Stimulated activated naive CD4-positive, alpha-beta T cell (primary cell): ENCODE results near the gene COL26A1.
A peak's percentile ranks its signal among the peaks of the same experiment; 100 is the strongest.
"Not testable (repeated sequence)": the region's sequence is repeated elsewhere in the genome, so short reads cannot be mapped to it uniquely, and the experiment has no call there.

Experiments used
- DNase-seq, 6 experiments: peaks; one replicate each; lab custom pipeline; 2025; lab: John Stamatoyannopoulos, UW

Gene COL26A1

DNA sequence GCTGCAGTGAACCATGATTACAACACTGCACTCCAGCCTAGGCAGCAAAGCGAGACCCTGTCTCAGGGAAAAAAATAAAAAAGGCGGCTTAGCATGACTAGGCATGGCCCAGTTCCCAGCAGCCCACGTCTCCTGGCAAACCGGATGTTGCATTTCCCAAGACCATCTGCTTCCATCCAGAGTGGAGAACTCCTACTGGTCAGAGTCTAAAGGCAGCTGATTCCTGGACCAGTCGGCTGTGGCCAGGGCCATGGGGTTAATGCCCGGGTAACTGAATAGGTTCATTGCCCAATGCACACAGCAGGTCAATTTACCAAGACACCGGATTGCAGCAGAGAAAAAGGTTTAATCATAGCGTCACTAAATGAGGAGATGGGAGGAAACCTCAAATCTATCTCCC is 133.3 kb downstream of the COL26A1 start:
- DNase-seq, result no peak

DNA sequence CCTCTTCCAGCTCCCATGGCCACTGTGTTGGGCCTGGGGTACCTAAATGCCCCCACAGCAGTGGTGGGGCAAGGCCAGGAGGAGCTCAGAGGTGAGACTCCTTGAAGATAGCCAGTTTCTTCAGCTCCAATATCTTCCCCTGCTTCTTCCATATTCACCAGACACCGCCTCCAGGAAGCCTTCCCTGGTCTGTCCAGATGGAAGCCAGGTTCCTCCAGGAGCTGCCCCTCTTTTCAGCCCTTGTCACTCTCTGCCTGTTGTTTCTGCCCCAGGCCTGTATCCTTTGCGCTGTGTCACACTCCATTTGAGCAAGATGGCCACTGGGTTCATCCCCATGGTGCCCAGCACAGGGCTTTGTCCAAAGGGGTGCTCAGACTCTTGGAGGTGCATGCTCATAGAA is 138.7 kb downstream of the COL26A1 start:
- DNase-seq, result no peak

DNA sequence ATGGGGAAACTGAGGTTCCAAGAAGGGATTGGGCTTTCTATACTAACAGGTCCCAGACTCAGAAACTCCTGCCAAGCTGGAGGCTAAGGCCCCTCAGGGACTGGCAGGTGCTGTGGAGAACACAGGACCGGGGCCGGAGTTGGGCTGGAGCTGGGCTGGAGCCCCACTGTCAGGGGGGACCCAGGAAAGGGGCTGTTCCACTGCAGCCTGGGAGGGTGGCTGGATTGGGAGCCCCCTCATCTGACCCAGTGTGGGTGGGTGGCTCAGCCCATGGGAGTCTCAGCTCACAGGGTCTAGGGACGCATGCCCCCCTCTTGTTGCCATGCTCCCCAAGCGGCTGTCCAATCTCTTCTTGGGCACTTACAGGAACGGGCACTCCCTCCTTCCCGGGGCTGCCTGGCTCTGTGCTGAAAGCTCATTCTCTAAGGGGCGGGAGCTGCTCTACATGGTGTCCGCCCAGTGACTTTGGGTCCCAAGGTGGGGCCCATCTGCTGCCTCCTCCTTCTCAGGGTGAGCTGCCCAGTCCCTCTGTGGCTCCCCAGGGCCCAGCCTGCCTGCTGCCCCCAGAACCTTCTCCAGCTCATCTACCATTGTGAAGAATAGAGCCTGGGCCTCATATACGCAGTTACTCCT is 139.9 kb downstream of the COL26A1 start:
- DNase-seq, result no peak

DNA sequence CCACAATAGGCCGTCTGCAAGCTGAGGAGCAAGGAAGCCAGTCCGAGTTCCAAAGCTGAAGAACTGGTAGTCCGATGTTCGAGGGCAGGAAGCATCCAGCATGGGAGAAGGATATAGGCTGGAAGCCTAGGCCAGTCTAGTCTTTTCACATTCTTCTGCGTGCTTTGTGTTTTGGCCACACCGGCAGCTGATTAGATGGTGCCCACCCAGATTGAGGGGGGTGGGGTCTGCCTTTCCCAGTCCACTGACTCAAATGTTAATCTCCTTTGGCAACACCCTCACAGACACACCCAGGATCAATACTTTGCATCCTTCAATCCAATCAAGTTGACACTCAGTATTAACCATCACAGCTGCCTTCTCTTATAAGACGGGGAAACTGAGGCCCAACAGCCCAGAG is 142.8 kb downstream of the COL26A1 start:
- DNase-seq, result not testable (repeated sequence)

DNA sequence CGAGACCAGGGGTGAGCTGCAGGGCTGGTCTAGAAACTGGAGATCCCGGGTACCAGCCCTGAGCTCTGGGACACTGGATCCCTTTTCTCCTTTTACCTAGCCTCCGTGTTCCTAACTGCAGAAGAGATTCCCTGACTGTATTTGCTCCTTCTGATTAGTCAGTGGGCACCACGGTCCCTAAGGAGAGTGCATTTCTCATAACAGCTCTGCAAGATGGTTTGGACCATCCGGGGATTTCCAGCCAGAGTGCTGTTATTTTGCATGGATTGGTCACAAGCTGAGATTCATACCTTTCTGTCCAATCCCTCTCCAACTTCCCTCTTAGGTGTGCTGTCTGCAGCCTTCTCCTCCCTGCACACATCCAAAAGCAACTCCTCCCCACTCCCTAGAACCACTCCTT is 143.9 kb downstream of the COL26A1 start:
- DNase-seq, result no peak

DNA sequence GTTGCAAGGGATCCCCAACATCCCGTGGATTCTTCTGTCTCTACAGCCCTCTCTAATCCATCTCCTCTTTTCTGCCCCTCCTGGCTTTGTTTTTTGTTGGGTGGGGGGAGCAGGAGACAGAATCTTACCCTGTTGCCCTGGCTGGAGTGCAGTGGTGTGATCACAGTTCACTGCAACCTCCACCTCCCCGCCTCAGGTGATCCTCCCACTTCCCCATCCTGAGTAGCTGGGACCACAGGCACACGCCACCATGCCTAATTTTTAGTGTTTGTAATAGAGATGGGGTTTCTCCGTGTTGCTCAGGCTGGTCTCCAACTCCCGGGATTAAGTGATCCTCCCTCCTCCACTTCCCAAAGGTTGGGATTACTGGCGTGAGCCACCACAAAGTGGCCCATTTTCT is 144.7 kb downstream of the COL26A1 start:
- DNase-seq, result no peak

DNA sequence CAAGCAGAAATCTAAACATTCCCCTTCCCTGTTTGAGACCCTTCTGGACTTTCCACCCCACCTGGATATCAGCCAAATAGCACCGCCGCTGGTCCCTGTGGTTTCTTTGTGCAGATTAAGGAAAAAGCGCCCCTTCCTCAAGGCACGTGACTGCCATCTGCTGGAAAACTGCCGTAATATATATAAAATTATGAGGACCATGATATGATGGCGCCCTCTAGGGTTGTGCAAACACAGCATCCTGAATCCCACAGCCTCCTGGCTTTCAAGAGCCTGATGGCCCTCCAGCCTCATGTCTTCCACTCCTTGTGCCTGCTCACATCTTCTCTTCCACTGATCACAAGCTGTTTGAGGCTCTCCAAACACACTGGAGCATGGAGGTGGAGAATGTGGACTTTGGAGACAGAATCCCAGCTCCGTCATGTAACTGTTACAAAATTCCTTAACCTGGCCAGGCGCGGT is 145.1 kb downstream of the COL26A1 start:
- peak in 3 of 6 experiments; percentile 1 to 37 (median 22) for DNase-seq

DNA sequence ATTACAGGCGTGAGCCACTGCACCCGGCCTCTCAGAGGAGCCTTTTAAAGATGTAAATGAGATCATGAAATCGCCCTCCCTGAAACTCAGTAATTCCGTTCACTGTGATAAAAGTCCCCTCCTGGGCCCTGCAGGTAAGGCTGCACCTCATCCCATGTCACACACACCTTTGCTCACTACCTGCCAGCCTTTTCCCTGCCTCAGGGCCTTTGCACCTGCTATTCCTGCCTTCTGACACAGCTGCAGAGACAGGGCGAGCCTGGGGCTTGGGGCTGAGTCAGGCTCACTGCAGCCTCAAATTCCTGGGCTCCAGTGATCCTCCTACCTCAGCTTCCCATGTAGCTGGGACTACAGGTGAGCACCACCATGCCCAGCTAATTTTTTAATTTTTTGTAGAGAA is 147.6 kb downstream of the COL26A1 start:
- no peak for DNase-seq

DNA sequence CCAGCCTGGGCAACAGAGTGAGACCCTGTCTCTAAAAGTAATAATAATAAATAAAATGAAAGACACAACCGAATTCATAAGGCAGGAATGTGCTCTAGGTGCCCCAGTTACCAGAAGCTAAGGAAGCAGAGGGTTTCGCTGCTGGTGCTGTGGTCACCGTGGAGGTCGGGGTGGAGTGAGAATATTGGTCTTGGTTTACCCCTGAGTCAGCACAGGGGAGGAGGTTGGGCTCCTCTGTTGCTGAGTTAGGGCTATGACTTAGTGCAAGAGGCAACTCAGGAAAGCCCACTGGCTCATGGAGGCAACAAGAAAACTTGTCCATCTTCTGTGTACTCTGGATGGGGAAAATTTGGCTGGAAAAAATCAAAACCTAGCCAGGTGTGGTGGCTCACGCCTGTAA is 149.3 kb downstream of the COL26A1 start:
- no peak for DNase-seq

DNA sequence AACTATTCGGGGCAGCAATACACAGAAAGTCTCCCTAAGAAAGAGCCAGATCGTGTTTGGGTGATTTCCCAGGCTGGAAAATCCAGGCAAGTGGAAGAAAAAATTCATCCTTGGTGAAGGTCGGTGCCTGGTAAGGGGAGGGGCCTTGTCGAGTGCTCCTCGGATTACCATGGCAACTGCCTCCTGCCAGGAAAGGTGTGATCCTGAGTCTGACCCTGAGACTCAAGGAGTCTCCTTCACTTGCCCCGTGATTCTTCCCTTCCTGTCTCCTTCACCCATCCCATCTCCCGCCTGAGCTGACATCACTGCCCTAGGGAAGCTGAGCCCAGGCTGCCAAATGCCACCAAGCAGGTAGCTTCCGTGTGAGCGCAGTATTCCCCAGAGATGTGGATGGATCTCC is 154.2 kb downstream of the COL26A1 start:
- no peak for DNase-seq

DNA sequence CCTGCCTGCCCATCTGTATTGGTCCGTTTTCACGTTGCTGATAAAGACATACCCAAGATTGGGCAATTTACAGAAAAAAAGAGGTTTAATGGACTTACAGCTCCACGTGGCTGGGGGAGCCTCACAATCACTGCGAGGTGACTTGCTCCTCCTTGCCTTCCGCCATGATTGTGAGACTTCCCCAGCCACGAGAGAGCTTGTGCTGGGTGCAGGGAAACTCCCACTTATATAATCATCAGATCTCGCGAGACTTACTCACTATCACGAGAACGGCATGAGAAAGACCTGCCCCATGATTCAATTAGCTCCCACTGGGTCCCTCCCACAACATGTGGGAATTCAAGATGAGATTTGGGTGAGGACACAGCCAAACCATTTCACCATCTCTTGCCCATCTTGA is 154.6 kb downstream of the COL26A1 start:
- DNase-seq, result no peak

DNA sequence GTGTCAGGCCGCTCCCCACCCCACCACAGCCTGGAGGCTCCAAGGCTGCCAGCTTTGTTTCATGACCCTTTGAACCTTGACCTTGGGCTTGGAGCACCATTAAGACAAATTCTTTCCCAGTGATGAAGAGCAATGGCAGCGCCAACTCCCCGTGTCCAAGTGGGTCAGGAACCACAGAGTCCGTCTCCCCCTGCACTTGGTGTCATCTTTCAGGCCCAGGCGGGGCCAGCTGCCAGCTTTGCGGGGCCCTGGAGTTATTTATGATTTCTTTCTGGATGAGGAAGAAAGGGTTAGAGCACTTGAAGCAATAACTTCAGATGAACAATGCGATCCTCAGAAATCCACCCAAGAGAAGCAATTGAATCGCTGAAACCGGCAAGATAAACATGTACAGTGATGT is 155.7 kb downstream of the COL26A1 start:
- DNase-seq, result no peak

DNA sequence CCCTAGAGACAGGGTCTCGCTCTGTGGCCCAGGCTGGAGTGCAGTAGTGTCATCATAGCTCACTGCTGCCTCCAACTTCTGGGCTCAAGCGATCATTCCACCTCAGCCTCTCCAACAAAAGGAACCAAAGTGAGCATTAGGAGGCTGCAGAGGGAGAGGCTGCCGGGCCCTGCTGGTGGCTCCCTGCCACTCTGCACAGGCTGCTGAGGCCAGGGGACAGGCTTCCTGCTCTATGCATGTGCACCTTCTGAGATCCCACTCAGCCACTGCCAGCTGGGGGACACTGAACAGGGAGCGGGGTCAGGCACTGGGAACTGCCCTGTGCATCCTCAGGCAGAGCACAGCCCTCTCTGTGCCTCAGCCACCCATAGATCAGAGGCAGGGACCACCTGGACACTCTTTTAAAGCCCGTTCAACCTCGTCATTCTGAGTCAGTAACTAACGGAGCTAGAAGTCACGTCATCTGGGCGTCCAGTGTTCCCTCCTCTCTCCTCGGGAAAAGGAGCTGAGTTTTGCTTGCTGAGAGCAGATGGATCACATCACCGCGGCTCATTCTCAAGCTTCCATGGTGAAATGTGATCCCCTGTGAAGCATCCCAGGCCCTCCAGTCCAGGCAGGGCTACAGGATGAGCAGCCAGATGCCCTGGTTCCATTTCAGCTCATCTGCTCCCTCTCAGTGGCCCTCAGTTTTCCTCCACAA is 156.8 kb downstream of the COL26A1 start:
- DNase-seq, result no peak

DNA sequence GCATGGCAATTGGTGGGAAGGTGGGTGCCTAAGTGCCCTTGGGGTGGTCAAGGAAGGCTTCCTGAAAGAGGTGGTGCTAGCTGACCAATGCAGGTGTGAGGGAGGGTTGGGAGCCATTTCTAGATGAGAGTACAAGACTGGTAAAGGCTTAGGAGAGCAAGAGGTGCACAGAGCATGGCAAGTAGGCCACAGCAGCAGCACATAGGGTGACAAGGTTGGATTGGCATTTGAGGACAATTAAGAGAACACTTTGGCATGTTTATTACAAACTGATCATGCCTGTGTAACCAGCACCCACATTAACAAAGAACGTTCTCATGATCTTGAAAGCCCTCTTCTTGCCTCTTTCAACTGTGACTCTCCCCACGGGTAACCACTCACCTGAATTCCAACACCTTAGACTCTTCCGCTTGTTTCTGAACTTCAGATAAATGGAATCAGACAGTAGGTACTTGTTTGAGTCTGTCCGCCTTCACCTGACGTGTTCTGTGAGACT is 158.8 kb downstream of the COL26A1 start:
- no peak for DNase-seq

DNA sequence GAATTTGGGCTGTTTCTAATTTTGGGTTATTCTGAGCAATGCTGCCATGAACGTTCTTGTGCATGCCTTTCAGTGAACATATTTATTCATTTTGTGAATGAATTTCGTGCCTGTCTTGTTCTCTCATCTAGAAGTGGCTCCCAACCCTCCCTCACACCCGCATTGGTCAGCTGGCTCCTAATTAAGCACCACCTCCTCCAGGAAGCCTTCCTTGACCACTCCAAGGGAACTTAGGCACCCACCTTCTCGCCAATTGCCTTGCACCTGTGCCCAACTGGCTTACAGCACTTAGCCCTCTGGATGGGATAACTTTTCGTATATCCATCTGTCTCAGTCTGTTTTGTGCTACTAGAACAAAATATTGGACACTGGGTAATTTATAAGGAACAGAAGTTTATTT is 159.3 kb downstream of the COL26A1 start:
- no peak for DNase-seq

DNA sequence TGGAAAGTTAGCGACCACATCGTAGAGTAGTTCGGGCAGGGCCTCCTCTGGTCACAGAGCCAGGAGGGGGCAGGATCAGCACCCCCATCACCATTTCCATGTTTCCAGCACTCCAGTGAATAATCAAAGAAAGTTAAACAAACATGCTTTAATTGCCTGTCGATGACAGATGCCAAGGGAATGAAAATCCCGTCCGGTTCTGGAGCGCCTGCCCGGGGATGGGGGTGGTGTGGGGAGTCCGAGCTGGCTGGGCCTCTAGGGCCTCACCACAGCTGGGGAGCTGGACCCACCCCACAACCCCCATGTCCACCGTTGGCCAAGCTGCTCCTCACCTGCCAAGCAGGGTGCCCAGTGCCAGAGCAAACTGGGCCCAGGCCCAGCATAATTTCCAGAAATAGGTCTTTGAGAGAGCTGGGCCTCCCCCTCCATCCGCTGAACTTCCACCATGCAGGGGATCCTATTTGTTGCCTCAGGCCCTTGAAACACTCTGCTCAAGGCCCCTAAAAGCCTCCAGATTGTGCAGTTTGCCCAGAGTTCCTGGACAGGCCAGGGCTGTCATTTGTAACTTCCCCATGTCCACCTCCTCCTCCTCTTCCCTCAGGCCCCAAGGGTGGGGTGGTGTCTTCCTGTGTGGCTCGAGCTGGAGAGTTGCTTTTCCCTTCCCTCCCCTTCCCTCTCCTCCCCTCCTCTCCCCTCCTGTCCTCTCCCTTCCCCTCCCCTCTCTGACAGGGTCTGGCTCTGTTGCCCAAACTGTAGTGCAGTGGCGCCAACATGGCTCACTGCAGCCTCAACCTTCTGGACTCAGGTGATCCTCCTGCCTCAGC is 165.4 kb downstream of the COL26A1 start:
- DNase-seq, result no peak

DNA sequence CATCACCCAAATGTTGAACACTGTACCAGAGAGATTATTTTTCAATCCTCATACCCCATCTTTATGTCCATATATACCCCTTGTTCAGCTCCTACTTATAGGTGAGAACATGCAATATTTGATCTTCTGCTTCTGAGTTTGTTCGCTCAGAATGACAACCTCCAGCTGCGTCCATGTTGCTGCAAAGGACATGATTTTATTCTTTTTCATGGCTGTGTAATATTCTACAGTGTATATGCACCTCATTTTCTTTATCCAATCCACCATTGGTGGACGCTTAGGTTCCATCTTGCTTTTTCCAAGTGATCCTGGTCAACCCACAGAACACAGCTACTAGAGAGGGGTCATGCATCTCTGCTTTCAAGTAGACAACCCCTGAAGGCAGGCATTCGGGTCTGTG is 166.9 kb downstream of the COL26A1 start:
- no peak for DNase-seq

DNA sequence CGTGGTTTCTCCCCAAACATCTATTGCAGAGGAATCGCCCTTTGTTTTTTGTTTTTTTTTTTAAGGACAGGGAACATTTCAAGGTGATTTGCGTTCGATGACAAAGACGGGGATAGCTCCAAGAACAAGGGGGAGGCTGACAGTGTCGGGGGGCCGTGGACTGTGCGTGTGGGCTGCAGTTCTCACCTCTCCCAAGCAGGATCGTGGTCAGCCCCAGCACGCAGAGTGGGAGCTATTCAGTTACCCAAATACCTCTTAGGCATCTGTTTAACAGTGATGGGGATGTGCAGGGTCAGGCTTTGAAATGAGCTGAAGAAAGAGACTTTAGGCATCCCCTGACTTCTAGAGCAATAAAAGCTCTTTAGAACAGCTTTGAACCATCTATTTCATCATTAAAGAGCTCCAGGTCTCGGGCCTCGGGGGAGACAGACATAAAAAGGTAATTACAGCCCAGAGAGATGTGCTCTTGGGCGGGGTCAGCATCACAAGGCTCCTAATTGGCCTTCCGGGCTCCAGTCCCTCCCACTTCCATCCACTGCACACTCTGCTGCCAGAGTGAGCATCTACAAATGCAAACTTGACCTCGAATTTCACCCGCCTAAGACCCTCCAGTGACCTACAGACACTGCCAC is 169.2 kb downstream of the COL26A1 start:
- DNase-seq, result no peak

DNA sequence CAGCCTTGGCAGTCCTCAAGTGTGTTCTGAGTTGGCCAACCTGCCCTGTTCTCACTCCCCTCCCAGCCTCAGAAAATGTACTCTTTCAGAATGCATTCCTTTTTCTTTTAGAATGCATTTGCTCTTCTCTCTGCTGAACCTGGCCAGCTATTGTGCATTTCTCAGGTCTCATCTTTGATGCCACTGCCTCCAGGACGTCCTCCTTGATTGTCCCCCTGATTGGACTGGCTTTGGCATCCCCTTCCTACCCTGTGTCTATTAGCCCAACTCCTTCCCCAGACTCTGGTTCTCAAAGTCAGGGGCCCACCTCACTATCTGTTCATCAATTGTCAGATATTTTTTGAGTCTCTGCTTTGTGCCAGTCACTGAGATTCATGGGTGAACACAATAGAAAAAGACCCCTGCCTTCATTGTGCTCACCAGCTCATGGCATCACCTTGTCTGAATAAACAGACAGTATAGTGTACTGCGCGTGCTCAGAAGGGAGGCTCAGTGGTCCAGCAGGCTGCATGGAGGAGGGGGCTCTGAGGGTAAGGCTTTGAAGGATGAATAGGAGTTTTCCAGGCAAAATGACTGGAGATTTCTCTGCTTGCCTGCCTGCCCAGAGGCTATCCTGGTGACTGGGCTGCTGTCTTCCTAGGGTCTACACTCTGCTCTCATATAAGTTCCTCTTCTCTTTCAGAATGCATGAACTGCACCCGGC is 169.9 kb downstream of the COL26A1 start:
- DNase-seq, result no peak

DNA sequence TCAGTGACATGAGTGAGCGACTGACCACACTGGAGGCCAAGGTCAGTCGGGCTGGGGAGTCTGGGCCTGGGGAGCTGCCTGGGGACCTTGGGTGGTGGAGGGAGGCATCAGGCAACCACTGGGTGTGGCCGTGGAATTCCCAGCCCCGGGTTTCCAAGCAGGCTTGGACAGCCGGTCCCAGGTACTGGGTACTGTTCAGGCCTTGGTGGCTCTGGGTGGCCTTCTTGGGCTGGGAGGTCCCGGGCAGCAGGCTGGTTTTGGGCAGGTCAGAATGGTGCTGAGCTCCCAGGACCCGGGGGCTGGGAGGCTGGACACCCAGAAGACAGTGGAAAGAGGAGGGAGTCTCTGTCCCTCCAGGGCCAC is 170.4 kb downstream of the COL26A1 start:
- DNase-seq, result no peak

DNA sequence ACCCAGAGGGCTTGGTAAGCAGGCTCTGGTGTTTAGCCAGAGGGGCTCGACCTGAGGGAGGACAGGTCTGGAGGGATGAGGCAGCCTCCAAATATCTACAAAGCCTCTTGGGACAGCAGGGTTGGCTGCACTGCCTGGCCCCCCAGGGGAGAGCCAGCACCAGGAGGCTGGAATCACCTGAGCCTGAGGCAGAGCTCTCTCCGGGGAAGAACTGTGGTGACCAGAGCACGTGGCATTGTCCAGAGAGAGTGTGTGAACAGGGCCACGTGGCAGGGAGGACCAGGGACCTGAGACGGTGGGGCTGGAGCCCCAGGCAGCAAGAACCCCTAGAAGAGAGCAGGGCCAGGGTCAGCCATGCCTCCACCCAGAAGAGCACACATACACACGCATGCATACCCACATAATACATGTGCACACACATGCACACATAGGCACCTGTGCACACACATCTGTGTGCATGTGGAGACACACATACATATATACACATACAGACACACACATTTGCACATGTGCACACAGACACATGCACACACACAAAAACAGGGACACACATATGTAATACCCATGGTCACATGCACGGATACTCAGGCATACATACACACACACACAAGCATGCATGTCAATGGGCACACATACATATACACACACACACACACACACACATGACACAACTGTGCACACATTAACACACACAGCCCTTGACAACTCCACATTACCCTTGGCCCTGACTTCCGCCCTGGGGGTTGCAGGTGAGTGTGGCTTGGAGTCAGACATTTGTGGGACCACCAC is 171.5 kb downstream of the COL26A1 start:
- no peak for DNase-seq
